GM23338 (cell line): ENCODE results near the gene SLIT1. TPM values are rescaled to one million over a fixed set of nuclear protein-coding genes. Genes with fewer than 3 reads are reported as not detected.

Experiments used
- ATAC-seq: fragments of 200-7000 bp; cut with Tn5 transposase; 3 replicates; pipeline ENCODE4 v1.9.1; 2020
- DNase-seq: peaks from one replicate; pipeline ENCODE4 v3.0.0-alpha.2; 2015; ENCODE audit warnings: low spot score
- H2AFZ ChIP-seq: fragments of 200-600 bp; sonication (generic); 2 replicates; pipeline ENCODE4 v1.8.0; 2016; ENCODE audit warnings: antibody characterized with exemption, mild to moderate bottlenecking, moderate library complexity
- H3F3A ChIP-seq: fragments of 200-600 bp; sonication (generic); replicated peaks from 2 replicates; pipeline ENCODE4 v1.8.0; 2017; ENCODE audit warnings: antibody characterized with exemption, mixed run types, low read depth
- H3K27ac ChIP-seq: fragments of 200-600 bp; sonication (generic); 2 replicates; pipeline ENCODE4 v1.6.1; 2016; ENCODE audit warnings: low read depth
- H3K27me3 ChIP-seq: fragments of 200-600 bp; sonication (generic); 2 replicates; pipeline ENCODE4 v1.8.0; 2016; ENCODE audit warnings: mild to moderate bottlenecking, mixed run types, moderate library complexity; ENCODE audit not compliant: insufficient read depth
- H3K36me3 ChIP-seq: fragments of 200-600 bp; sonication (generic); 2 replicates; pipeline ENCODE4 v1.8.0; 2016; ENCODE audit warnings: mild to moderate bottlenecking; ENCODE audit not compliant: insufficient read depth
- H3K4me1 ChIP-seq: fragments of 200-600 bp; sonication (generic); 2 replicates; pipeline ENCODE4 v1.8.0; 2016; ENCODE audit warnings: mild to moderate bottlenecking, moderate library complexity; ENCODE audit not compliant: insufficient read depth
- H3K4me2 ChIP-seq: fragments of 200-600 bp; sonication (generic); 2 replicates; pipeline ENCODE4 v1.7.1; 2017; ENCODE audit warnings: mixed run types
- H3K4me3 ChIP-seq: fragments of 200-600 bp; sonication (generic); 2 replicates; pipeline ENCODE4 v1.6.1; 2016; ENCODE audit warnings: mixed run types
- H3K79me2 ChIP-seq: fragments of 200-600 bp; sonication (generic); replicated peaks from 2 replicates; pipeline ENCODE4 v1.8.0; 2017; ENCODE audit warnings: mild to moderate bottlenecking; ENCODE audit not compliant: insufficient read depth
- H3K9me2 ChIP-seq: fragments of 200-600 bp; sonication (generic); 2 replicates; pipeline ENCODE4 v1.8.0; 2017; ENCODE audit not compliant: insufficient read depth
- H4K20me1 ChIP-seq: fragments of 200-600 bp; sonication (generic); replicated peaks from 2 replicates; pipeline ENCODE4 v1.8.0; 2017; ENCODE audit warnings: mild to moderate bottlenecking; ENCODE audit not compliant: insufficient read depth
- H3K27ac Mint-ChIP-seq: 2 replicates; pipeline ENCODE4 v1.8.0; 2020; ENCODE audit warnings: inconsistent platforms, mild to moderate bottlenecking, moderate library complexity, mixed read lengths
- H3K27me3 Mint-ChIP-seq: 3 replicates; pipeline ENCODE4 v1.8.0; 2022; ENCODE audit warnings: low read depth, mild to moderate bottlenecking, moderate library complexity, mixed read lengths, inconsistent platforms; ENCODE audit not compliant: insufficient read depth, poor library complexity
- H3K36me3 Mint-ChIP-seq: 3 replicates; pipeline ENCODE4 v1.8.0; 2021; ENCODE audit warnings: low read depth, mild to moderate bottlenecking, inconsistent platforms, moderate library complexity, mixed read lengths
- H3K4me1 Mint-ChIP-seq: 3 replicates; pipeline ENCODE4 v1.8.0; 2020; ENCODE audit warnings: mild to moderate bottlenecking, inconsistent platforms, mixed read lengths
- H3K4me3 Mint-ChIP-seq: 3 replicates; pipeline ENCODE4 v1.8.0; 2021; ENCODE audit warnings: moderate library complexity, mild to moderate bottlenecking, inconsistent platforms, mixed read lengths
- H3K9me3 Mint-ChIP-seq: 3 replicates; pipeline ENCODE4 v1.8.0; 2020; ENCODE audit warnings: moderate library complexity, mild to moderate bottlenecking, inconsistent platforms, mixed read lengths
- EZH2 ChIP-seq: fragments of 200-600 bp; sonication (generic); IDR thresholded peaks from one replicate; pipeline ENCODE4 v1.8.0; 2017; ENCODE audit warnings: antibody characterized with exemption, mild to moderate bottlenecking, low read depth; ENCODE audit not compliant: unreplicated experiment
- JUNB ChIP-seq: IDR thresholded peaks from one replicate; pipeline ENCODE4 v1.6.1; 2016; ENCODE audit warnings: antibody characterized with exemption; ENCODE audit not compliant: unreplicated experiment
- STAT1 ChIP-seq: IDR thresholded peaks from one replicate; pipeline ENCODE4 v1.6.1; 2016; ENCODE audit warnings: antibody characterized with exemption; ENCODE audit not compliant: unreplicated experiment
- ZNF331 ChIP-seq: fragments of 250-450 bp; sonication (Bioruptor Pico); IDR thresholded peaks from 2 replicates; pipeline ENCODE4 v1.5.0; 2020; ENCODE audit warnings: low read depth, mild to moderate bottlenecking, moderate library complexity
- polyA plus RNA-seq: library from polyadenylated mRNA; unstranded; fragments of >200 nt; fragmentation: Nextera tagmentation; extraction: Ambion mirVana; gene quantifications from 2 replicates; pipeline ENCODE4 v1.2.1, GENCODE V29; 2016
- total RNA-seq: library from RNA; depleted of rRNA; stranded (reverse); fragments of >200 nt; shearing (Covaris generic); gene quantifications from 2 replicates; pipeline ENCODE4 v1.2.3, GENCODE V29; 2014
- TF ChIP-seq, protein P1 (sequence below): fragments of 250-450 bp; sonication (Bioruptor Pico); IDR thresholded peaks from 2 replicates; pipeline ENCODE4 v1.5.0; 2020; ENCODE audit warnings: mild to moderate bottlenecking, moderate library complexity
- TF ChIP-seq, protein P2 (sequence below), 2 experiments: fragments of 200-600 bp in 1 of 2; sonication (generic) in 1 of 2; conservative IDR thresholded peaks; 2 replicates each; pipeline versions ENCODE4 v1.5.1 to v1.6.1; 2016 to 2017; ENCODE audit warnings: antibody characterized with exemption in 2 of 2, low read depth in 2 of 2, mild to moderate bottlenecking in 2 of 2, moderate library complexity in 1 of 2
- TF ChIP-seq, protein P3 (sequence below): IDR thresholded peaks from one replicate; pipeline ENCODE4 v1.6.1; 2018; ENCODE audit warnings: antibody characterized with exemption; ENCODE audit not compliant: unreplicated experiment

Gene SLIT1
- total and polyA plus RNA-seq, 2 experiments from 2014 or later, result 0.76 to 1.7 TPM

DNA sequence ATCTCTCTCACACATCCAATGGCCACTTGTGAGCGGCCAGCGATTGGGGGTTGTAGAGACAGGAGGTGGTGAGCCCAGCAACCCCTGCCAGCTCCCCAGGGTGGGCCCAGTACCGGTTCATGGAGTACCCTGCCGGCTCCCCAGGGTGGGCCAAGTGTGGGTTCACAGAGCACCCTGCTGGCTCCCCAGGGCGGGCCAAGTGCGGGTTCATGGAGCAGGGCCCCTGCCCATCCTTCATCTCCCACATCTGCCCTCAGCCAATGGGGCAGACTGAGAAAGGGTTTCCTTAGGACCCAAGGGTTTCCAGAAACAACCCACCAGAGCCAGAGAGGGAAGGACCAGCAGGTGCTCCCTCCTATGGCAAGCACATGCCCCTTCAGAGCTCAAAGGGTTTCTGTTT lies 21.4 kb upstream of the SLIT1 start:
- ATAC-seq, result no peak
- H4K20me1 ChIP-seq, result no peaks in the 10 kb centered on the region
- H3K4me1 Mint-ChIP-seq, result 0 out of 3 replicates have a peak, but pooled peaks cover 3% of the 10 kb centered on the region
- H3K4me1 ChIP-seq, result no peaks in the 10 kb centered on the region
- no peak overlapping the region for H2AFZ ChIP-seq
- TF ChIP-seq JUNB (no peak), EZH2 (no peak), STAT1 (no peak)
- TF ChIP-seq, protein P1, sequence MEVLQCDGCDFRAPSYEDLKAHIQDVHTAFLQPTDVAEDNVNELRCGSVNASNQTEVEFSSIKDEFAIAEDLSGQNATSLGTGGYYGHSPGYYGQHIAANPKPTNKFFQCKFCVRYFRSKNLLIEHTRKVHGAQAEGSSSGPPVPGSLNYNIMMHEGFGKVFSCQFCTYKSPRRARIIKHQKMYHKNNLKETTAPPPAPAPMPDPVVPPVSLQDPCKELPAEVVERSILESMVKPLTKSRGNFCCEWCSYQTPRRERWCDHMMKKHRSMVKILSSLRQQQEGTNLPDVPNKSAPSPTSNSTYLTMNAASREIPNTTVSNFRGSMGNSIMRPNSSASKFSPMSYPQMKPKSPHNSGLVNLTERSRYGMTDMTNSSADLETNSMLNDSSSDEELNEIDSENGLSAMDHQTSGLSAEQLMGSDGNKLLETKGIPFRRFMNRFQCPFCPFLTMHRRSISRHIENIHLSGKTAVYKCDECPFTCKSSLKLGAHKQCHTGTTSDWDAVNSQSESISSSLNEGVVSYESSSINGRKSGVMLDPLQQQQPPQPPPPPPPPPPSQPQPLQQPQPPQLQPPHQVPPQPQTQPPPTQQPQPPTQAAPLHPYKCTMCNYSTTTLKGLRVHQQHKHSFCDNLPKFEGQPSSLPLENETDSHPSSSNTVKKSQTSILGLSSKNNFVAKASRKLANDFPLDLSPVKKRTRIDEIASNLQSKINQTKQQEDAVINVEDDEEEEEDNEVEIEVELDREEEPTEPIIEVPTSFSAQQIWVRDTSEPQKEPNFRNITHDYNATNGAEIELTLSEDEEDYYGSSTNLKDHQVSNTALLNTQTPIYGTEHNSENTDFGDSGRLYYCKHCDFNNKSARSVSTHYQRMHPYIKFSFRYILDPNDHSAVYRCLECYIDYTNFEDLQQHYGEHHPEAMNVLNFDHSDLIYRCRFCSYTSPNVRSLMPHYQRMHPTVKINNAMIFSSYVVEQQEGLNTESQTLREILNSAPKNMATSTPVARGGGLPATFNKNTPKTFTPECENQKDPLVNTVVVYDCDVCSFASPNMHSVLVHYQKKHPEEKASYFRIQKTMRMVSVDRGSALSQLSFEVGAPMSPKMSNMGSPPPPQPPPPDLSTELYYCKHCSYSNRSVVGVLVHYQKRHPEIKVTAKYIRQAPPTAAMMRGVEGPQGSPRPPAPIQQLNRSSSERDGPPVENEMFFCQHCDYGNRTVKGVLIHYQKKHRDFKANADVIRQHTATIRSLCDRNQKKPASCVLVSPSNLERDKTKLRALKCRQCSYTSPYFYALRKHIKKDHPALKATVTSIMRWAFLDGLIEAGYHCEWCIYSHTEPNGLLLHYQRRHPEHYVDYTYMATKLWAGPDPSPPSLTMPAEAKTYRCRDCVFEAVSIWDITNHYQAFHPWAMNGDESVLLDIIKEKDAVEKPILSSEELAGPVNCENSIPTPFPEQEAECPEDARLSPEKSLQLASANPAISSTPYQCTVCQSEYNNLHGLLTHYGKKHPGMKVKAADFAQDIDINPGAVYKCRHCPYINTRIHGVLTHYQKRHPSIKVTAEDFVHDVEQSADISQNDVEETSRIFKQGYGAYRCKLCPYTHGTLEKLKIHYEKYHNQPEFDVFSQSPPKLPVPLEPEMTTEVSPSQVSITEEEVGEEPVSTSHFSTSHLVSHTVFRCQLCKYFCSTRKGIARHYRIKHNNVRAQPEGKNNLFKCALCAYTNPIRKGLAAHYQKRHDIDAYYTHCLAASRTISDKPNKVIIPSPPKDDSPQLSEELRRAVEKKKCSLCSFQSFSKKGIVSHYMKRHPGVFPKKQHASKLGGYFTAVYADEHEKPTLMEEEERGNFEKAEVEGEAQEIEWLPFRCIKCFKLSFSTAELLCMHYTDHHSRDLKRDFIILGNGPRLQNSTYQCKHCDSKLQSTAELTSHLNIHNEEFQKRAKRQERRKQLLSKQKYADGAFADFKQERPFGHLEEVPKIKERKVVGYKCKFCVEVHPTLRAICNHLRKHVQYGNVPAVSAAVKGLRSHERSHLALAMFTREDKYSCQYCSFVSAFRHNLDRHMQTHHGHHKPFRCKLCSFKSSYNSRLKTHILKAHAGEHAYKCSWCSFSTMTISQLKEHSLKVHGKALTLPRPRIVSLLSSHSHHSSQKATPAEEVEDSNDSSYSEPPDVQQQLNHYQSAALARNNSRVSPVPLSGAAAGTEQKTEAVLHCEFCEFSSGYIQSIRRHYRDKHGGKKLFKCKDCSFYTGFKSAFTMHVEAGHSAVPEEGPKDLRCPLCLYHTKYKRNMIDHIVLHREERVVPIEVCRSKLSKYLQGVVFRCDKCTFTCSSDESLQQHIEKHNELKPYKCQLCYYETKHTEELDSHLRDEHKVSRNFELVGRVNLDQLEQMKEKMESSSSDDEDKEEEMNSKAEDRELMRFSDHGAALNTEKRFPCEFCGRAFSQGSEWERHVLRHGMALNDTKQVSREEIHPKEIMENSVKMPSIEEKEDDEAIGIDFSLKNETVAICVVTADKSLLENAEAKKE (CRISPR knock-in tag), result no peak
- no peak overlapping the region for H3K27ac ChIP-seq
- no peaks in the 10 kb centered on the region for H3K27me3 ChIP-seq
- no peaks in the 10 kb centered on the region for H3F3A ChIP-seq
- H3K36me3 Mint-ChIP-seq, result no peaks in the 10 kb centered on the region
- no peak overlapping the region for H3K4me2 ChIP-seq
- H3K36me3 ChIP-seq, result no peaks in the 10 kb centered on the region
- no peaks in the 10 kb centered on the region for H3K9me3 Mint-ChIP-seq
- no peak overlapping the region for H3K27ac Mint-ChIP-seq
- no peaks in the 10 kb centered on the region for H3K79me2 ChIP-seq
- no peak overlapping the region for H3K4me3 ChIP-seq
- H3K27me3 Mint-ChIP-seq, result peaks cover 6% of the 10 kb centered on the region
- no peaks in the 10 kb centered on the region for H3K9me2 ChIP-seq
- H3K4me3 Mint-ChIP-seq, result no peak overlapping the region
- DNase-seq, result no peak

DNA sequence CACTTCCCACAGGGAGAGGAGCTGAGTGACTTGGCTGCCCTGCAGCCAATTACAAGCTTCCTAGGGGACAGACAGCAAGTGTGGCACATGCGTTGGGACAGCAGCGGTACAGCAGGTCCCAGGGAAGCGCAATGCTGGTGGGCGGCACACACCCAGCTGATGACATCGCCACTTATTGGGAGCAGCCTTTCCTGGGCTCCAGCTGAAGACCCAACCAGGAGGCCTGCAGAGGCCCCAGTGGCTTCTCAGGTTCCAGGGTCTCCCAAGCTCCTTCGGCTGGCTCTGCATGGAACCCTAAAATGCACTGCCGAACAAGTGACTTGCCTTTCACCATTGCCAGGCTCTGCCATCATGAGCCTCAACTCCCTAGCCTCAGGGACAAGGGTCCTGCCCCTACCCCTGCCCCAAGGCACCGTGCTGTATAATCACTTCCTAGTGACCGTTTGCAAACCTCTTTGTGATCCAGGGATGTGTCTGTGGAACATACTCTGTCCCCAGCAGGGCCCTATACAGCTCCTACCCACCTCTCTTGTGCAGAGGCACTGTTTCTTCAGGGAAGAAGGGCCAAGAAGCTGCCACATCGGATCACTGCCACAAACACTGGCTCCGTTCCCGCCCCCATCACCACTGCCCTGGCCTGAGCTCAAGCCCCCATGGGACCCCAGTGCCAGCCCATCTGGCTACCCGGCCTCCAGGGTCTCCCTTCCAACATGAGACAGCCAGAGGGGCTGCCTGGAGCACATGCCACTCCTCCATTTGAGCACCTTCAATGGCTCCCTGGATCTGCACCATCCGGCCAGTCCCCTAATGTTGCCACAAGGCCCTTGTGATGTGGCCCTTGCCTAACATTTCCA lies 19.3 kb upstream of the SLIT1 start:
- Histone ChIP-seq H3K4me1 (no peaks in the 10 kb centered on the region), H3K4me2 (no peak overlapping the region), H3K4me3 (no peak overlapping the region), H3K27ac (no peak overlapping the region), H3K9me2 (no peaks in the 10 kb centered on the region), H4K20me1 (no peaks in the 10 kb centered on the region), H2AFZ (no peak overlapping the region), H3K27me3 (no peaks in the 10 kb centered on the region), H3F3A (no peaks in the 10 kb centered on the region), H3K36me3 (no peaks in the 10 kb centered on the region), H3K79me2 (no peaks in the 10 kb centered on the region)
- no peaks in the 10 kb centered on the region for H3K9me3 Mint-ChIP-seq
- ATAC-seq (no peak), DNase-seq (no peak)
- H3K27ac Mint-ChIP-seq, result no peak overlapping the region
- H3K4me1 Mint-ChIP-seq, result 0 out of 3 replicates have a peak, but pooled peaks cover 3% of the 10 kb centered on the region
- H3K27me3 Mint-ChIP-seq, result peaks cover 6% of the 10 kb centered on the region
- no peak overlapping the region for H3K4me3 Mint-ChIP-seq
- no peaks in the 10 kb centered on the region for H3K36me3 Mint-ChIP-seq
- TF ChIP-seq, protein P2, sequence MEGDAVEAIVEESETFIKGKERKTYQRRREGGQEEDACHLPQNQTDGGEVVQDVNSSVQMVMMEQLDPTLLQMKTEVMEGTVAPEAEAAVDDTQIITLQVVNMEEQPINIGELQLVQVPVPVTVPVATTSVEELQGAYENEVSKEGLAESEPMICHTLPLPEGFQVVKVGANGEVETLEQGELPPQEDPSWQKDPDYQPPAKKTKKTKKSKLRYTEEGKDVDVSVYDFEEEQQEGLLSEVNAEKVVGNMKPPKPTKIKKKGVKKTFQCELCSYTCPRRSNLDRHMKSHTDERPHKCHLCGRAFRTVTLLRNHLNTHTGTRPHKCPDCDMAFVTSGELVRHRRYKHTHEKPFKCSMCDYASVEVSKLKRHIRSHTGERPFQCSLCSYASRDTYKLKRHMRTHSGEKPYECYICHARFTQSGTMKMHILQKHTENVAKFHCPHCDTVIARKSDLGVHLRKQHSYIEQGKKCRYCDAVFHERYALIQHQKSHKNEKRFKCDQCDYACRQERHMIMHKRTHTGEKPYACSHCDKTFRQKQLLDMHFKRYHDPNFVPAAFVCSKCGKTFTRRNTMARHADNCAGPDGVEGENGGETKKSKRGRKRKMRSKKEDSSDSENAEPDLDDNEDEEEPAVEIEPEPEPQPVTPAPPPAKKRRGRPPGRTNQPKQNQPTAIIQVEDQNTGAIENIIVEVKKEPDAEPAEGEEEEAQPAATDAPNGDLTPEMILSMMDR (conservative IDR thresholded peaks at IDR 0.05; ENCODE audit: low read depth in 2 of 2), result no peak
- TF ChIP-seq JUNB (no peak), ZNF331 (CRISPR knock-in tag) (no peak)
- TF ChIP-seq, protein P3, sequence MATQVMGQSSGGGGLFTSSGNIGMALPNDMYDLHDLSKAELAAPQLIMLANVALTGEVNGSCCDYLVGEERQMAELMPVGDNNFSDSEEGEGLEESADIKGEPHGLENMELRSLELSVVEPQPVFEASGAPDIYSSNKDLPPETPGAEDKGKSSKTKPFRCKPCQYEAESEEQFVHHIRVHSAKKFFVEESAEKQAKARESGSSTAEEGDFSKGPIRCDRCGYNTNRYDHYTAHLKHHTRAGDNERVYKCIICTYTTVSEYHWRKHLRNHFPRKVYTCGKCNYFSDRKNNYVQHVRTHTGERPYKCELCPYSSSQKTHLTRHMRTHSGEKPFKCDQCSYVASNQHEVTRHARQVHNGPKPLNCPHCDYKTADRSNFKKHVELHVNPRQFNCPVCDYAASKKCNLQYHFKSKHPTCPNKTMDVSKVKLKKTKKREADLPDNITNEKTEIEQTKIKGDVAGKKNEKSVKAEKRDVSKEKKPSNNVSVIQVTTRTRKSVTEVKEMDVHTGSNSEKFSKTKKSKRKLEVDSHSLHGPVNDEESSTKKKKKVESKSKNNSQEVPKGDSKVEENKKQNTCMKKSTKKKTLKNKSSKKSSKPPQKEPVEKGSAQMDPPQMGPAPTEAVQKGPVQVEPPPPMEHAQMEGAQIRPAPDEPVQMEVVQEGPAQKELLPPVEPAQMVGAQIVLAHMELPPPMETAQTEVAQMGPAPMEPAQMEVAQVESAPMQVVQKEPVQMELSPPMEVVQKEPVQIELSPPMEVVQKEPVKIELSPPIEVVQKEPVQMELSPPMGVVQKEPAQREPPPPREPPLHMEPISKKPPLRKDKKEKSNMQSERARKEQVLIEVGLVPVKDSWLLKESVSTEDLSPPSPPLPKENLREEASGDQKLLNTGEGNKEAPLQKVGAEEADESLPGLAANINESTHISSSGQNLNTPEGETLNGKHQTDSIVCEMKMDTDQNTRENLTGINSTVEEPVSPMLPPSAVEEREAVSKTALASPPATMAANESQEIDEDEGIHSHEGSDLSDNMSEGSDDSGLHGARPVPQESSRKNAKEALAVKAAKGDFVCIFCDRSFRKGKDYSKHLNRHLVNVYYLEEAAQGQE, result no peak
